ENCODE data around the gene TMEM120B.
"Not testable (repeated sequence)": the region's sequence is repeated elsewhere in the genome, so short reads cannot be mapped to it uniquely, and the experiment has no call there.

Gene TMEM120B

GRCh38 chr12:121709064-121709424 is 3.5 kb upstream of the TMEM120B start:
- DNase-seq (ENCODE audit: low read depth in 2 of 2), result not testable (repeated sequence)

GRCh38 chr12:121709478-121709961 is 3.0 kb upstream of the TMEM120B start:
- DNase-seq (ENCODE audit: low read depth in 2 of 2), result no peak

GRCh38 chr12:121711361-121712189 is 977 bp upstream of the TMEM120B start:
- DNase-seq (ENCODE audit: low read depth in 2 of 2), result no peak

GRCh38 chr12:121712190-121712460 is 427 bp upstream of the TMEM120B start:
- DNase-seq (ENCODE audit: low read depth in 2 of 2), result no peak

GRCh38 chr12:121713257-121713777 is 765 bp downstream of the TMEM120B start:
- DNase-seq (ENCODE audit: low read depth in 2 of 2), result peak in 1 of 2 donors; percentile 5

- DNase-seq (ENCODE audit: low read depth in 2 of 2), result no peak
Measured at GRCh38 chr12:121713793-121714192, 1.2 kb downstream of the TMEM120B start.

GRCh38 chr12:121715055-121715454 is 2.5 kb downstream of the TMEM120B start:
- not testable (repeated sequence) for DNase-seq (ENCODE audit: low read depth in 2 of 2)

- no peak for DNase-seq (ENCODE audit: low read depth in 2 of 2)
Measured at GRCh38 chr12:121715862-121716435, 3.4 kb downstream of the TMEM120B start.

GRCh38 chr12:121717041-121717699 is 4.6 kb downstream of the TMEM120B start:
- no peak for DNase-seq (ENCODE audit: low read depth in 2 of 2)

GRCh38 chr12:121718653-121719239 is 6.2 kb downstream of the TMEM120B start:
- no peak for DNase-seq (ENCODE audit: low read depth in 2 of 2)

- no peak for DNase-seq (ENCODE audit: low read depth in 2 of 2)
Measured at GRCh38 chr12:121719926-121720414, 7.4 kb downstream of the TMEM120B start.

- no peak for DNase-seq (ENCODE audit: low read depth in 2 of 2)
Measured at GRCh38 chr12:121720762-121721161, 8.2 kb downstream of the TMEM120B start.

GRCh38 chr12:121722511-121722910 is 10.0 kb downstream of the TMEM120B start:
- no peak for DNase-seq (ENCODE audit: low read depth in 2 of 2)

GRCh38 chr12:121723200-121723599 is 10.6 kb downstream of the TMEM120B start:
- no peak for DNase-seq (ENCODE audit: low read depth in 2 of 2)

- no peak for DNase-seq (ENCODE audit: low read depth in 2 of 2)
Measured at GRCh38 chr12:121724925-121725324, 12.4 kb downstream of the TMEM120B start.

GRCh38 chr12:121725423-121725822 is 12.9 kb downstream of the TMEM120B start:
- no peak for DNase-seq (ENCODE audit: low read depth in 2 of 2)

- DNase-seq (ENCODE audit: low read depth in 2 of 2), result no peak
Measured at GRCh38 chr12:121729021-121729420, 16.5 kb downstream of the TMEM120B start.

GRCh38 chr12:121731473-121731872 is 18.9 kb downstream of the TMEM120B start:
- no peak for DNase-seq (ENCODE audit: low read depth in 2 of 2)

GRCh38 chr12:121733849-121734248 is 21.3 kb downstream of the TMEM120B start:
- DNase-seq (ENCODE audit: low read depth in 2 of 2), result no peak

GRCh38 chr12:121738340-121738858 is 25.8 kb downstream of the TMEM120B start:
- DNase-seq (ENCODE audit: low read depth in 2 of 2), result no peak

GRCh38 chr12:121740847-121741246 is 28.3 kb downstream of the TMEM120B start:
- no peak for DNase-seq (ENCODE audit: low read depth in 2 of 2)

- no peak for DNase-seq (ENCODE audit: low read depth in 2 of 2)
Measured at GRCh38 chr12:121741743-121742142, 29.2 kb downstream of the TMEM120B start.
